Heart right ventricle (tissue), 16 donors: ENCODE results near the gene KCNE1. TPM values are rescaled to one million over a fixed set of nuclear protein-coding genes. Genes with fewer than 3 reads are reported as not detected.

Source experiments
- ATAC-seq, 8 donors: fragments of 200-7000 bp; cut with Tn5 transposase; one replicate each; pipeline ENCODE4 v1.9.1; 2020; ENCODE audit warnings: mild to moderate bottlenecking in 8 of 8, moderate library complexity in 8 of 8, moderate number of reproducible peaks in 1 of 8
- DNase-seq, 2 donors: peaks; one replicate each; pipeline ENCODE4 v3.0.0-alpha.2; 2020
- H3K27ac ChIP-seq, 10 donors: fragments of 200-600 bp; sonication (generic) in 2 of 10; one replicate each; pipeline versions ENCODE4 v1.5.0 to v1.8.0; 2020 to 2022; ENCODE audit warnings: mild to moderate bottlenecking in 3 of 10
- H3K27me3 ChIP-seq, 7 donors: fragments of 200-600 bp; one replicate each; pipeline ENCODE4 v1.8.0; 2021 to 2022; ENCODE audit warnings: mild to moderate bottlenecking in 2 of 7
- H3K36me3 ChIP-seq, 9 donors: fragments of 200-600 bp; sonication (generic) in 1 of 9; one replicate each; pipeline versions ENCODE4 v1.5.0 to v1.8.0; 2020 to 2022; ENCODE audit warnings: mild to moderate bottlenecking in 2 of 9
- H3K4me1 ChIP-seq, 9 donors: fragments of 200-600 bp; sonication (generic) in 1 of 9; one replicate each; pipeline versions ENCODE4 v1.5.0 to v1.8.0; 2020 to 2022; ENCODE audit warnings: mild to moderate bottlenecking in 4 of 9
- H3K4me3 ChIP-seq, 10 donors: fragments of 200-600 bp; sonication (generic) in 2 of 10; one replicate each; pipeline versions ENCODE4 v1.5.0 to v1.8.0; 2020 to 2022; ENCODE audit warnings: mild to moderate bottlenecking in 7 of 10, moderate library complexity in 2 of 10
- H3K9me3 ChIP-seq, 11 donors: fragments of 200-600 bp in 10 of 11; sonication (generic) in 2 of 11; one replicate each; pipeline versions ENCODE4 v1.5.0 to v1.8.0; 2013 to 2022; ENCODE audit warnings: mild to moderate bottlenecking in 2 of 11, control low read depth in 1 of 11, moderate library complexity in 1 of 11
- WGBS, 2 donors: extraction: QIAGEN DNeasy Blood & Tissue Kit; methylation state at CpG; one replicate each; pipeline ENCODE4 v1.1.7; 2013; ENCODE audit warnings: inconsistent platforms in 1 of 2; 5-methylcytosine and 5-hydroxymethylcytosine counted together
- intact Hi-C, 10 donors: fragments of 100-400 bp; cut with DNase I; formaldehyde crosslinking; loops; one replicate each; pipeline versions ENCODE4 v1.11.1 to v1.14.2; 2022
- polyA plus RNA-seq, 2 donors: library from polyadenylated mRNA; stranded (reverse); fragments of 200-250 nt; gene quantifications; one replicate each; pipeline ENCODE4 v1.2.3, GENCODE V29; 2013
- total RNA-seq, 10 donors: library from RNA; stranded (reverse); fragmentation: NEBNext Ultra II Directional in 3 of 10; extraction: Animal tissue kit (Norgen Biotek cat#: 25700) in 3 of 10; gene quantifications; one replicate each; pipeline versions ENCODE4 v1.2.1 to v1.2.4, GENCODE V29; 2021 to 2023
- TF ChIP-seq, protein P1 (sequence below), 9 donors: fragments of 200-600 bp; sonication (generic) in 2 of 9; IDR thresholded peaks; one replicate each; pipeline versions ENCODE4 v1.5.0 to v1.8.0; 2021 to 2022; ENCODE audit warnings: antibody characterized with exemption in 9 of 9, mild to moderate bottlenecking in 5 of 9, moderate library complexity in 1 of 9
- donor health status: Arrhythmogenic right ventricular cardiomyopathy.
- donor health status: ischemic (EF 13 %, LVEDD 7.1; RV severe dilation, severe dysfunction).
- donor health status: healthy with polysubstance abuse.
- donor health status: DM: no; HTN: yes; CAD: no.
- donor health status: DM: no; HTN: no; CAD: no.
- donor health status: ischemic (EF 25% LVEDD 6.9; RV normal size, moderate dysfunction).
- donor health status: ischemic (EF 25% LVEDD 5.7; RV mildly dilated, moderate dysfunction).
- donor health status: healthy.
- donor health status: DM: yes; HTN: yes; CAD: no.
- donor health status: Ischemic cardiomyopathy.
- donor health status: ischemic (EF 35%, LVEDD 5.7; RV mildly dilated, moderate dysfunction).
- donor health status: nonischemic (EF 11% LVEDD 7.7; RV severe dilation, severe dysfunction).
- donor health status: DM: yes; HTN: yes; CAD: no.
- donor health status: PGD.
- donor health status: ischemic (EF 29% LVEDD 5.4; RV normal size, mild dysfunction).
- donor health status: nonischemic (EF 23%, LVEDD 6.1; RV moderate dilation, normal function).

Gene KCNE1
- total and polyA plus RNA-seq, 12 donors: 0.75 to 15.5 (median 7.3) TPM

DNA sequence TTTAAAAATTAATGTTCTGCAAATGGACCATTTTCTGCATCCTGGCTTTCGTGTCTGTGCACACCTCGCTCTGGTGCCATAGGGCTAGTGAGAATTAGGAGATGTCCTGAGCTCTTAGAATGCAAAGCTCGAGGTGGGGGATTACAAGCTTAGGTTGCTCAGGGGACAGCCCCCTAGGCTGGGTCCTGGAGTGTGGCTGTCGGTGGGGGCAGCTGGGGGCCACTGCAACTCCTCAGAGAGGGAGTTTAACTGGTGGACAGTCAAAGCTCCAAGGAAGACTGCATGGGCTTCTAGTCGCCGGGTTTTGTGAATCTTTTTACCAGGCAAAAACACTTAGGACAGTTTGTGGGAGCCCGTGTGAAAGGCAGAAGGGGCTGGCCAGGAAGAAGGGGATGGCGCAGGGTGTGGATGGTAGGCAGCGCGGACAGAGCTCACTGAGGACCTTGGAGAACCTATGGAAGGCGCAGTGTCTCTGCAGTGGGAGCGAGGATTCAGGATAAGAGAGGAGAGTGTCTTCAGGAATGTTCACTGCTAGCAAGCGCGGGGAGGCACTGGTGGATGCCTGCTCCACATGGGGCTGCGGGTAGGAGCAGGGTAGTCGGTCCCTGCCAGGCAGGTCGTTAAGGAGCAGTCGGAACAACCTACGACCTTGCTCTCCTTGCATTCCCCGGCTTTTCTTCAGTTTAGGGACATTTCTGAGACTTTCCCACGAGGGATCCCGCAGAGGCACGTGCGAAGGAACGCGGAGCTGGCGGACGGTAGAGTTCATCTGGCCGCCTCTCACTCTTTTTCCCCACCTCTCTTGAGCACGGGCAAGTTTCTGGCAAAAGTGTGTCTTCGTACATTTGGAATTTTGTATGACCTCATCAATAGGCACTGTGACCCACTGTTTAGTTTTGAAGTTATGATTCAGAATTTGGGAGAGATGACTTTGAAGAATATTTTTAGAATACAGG, 12.9 kb upstream of the KCNE1 start:
- ATAC-seq: peak in 5 of 8 donors; percentile 17 to 42 (median 25)
- 35 to 36% methylated on average over 31 of the region's 31 CpGs for WGBS, 2 donors
- Histone ChIP-seq H3K36me3 (peaks cover 0 to 39% (median 10%) of the 10 kb centered on the region in 9 donors), H3K27ac (peak overlapping the region in 9 of 10 donors; percentile 9 to 97 (median 93)), H3K9me3 (peaks cover 0 to 12% (median 0%) of the 10 kb centered on the region in 11 donors), H3K4me3 (peak overlapping the region in 9 of 10 donors; percentile 27 to 63 (median 57)), H3K4me1 (peaks cover 7 to 84% (median 55%) of the 10 kb centered on the region in 9 donors), H3K27me3 (no peaks in the 10 kb centered on the region)
- TF ChIP-seq, protein P1, sequence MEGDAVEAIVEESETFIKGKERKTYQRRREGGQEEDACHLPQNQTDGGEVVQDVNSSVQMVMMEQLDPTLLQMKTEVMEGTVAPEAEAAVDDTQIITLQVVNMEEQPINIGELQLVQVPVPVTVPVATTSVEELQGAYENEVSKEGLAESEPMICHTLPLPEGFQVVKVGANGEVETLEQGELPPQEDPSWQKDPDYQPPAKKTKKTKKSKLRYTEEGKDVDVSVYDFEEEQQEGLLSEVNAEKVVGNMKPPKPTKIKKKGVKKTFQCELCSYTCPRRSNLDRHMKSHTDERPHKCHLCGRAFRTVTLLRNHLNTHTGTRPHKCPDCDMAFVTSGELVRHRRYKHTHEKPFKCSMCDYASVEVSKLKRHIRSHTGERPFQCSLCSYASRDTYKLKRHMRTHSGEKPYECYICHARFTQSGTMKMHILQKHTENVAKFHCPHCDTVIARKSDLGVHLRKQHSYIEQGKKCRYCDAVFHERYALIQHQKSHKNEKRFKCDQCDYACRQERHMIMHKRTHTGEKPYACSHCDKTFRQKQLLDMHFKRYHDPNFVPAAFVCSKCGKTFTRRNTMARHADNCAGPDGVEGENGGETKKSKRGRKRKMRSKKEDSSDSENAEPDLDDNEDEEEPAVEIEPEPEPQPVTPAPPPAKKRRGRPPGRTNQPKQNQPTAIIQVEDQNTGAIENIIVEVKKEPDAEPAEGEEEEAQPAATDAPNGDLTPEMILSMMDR (IDR thresholded peaks at IDR 0.05): no peak
- intact Hi-C loops: loop anchor here in 6 of 10 donors (5.0 kb wide), 4 partner anchors 52 to 77 kb away; no protein-coding TSS in a partner anchor
- no peak for DNase-seq

DNA sequence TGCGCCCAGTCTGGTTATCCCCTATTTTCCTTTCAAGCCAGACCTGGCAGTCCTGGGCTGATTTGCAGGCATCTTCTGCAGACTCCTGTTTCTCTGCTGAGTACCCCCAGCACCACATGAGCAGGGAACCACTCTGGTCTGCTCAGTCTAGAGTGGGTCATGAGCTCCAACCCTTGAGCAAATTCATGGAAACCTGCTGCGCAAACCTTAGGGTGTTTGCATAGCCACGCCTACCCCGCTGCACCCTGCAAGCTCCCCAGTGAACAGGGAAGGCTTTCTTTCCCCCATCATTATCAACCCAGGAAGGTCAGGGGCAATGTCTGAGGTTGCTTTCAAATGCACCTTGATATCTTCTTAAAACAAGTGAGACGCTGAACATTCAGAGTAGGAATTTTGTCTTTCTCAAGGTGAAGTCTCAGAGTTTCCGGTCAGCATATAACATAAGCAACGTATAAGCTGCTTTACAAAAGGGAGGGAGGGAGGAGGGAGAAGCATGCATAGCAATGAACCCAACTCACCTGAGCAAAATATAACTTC, 11.1 kb upstream of the KCNE1 start:
- peaks cover 7 to 93% (median 55%) of the 10 kb centered on the region in 9 donors for H3K4me1 ChIP-seq
- intact Hi-C loops: loop anchor here in 4 of 10 donors (5.0 kb wide), 2 partner anchors 69 to 79 kb away; no protein-coding TSS in a partner anchor
- ATAC-seq (no peak), DNase-seq (no peak)
- peaks cover 0 to 6% (median 0%) of the 10 kb centered on the region in 11 donors for H3K9me3 ChIP-seq
- no peaks in the 10 kb centered on the region for H3K27me3 ChIP-seq
- peak overlapping the region in 4 of 10 donors; percentile 37 to 84 (median 47) for H3K27ac ChIP-seq
- 96% methylated on average over 7 of the region's 7 CpGs for WGBS, 2 donors
- TF ChIP-seq, protein P1 (IDR thresholded peaks at IDR 0.05): no peak
- peaks cover 0 to 58% (median 16%) of the 10 kb centered on the region in 9 donors for H3K36me3 ChIP-seq
- no peak overlapping the region for H3K4me3 ChIP-seq

GRCh38 chr21:34522284-34522683, 10.3 kb upstream of the KCNE1 start:
- Histone ChIP-seq H3K4me3 (no peak overlapping the region), H3K27ac (peak overlapping the region in 6 of 10 donors; percentile 37 to 84 (median 44)), H3K4me1 (peaks cover 7 to 93% (median 50%) of the 10 kb centered on the region in 9 donors), H3K27me3 (no peaks in the 10 kb centered on the region), H3K36me3 (peaks cover 0 to 66% (median 16%) of the 10 kb centered on the region in 9 donors), H3K9me3 (no peaks in the 10 kb centered on the region)
- TF ChIP-seq, protein P1 (IDR thresholded peaks at IDR 0.05): no peak
- 68 to 75% methylated on average over 6 of the region's 6 CpGs for WGBS, 2 donors
- DNase-seq (no peak), ATAC-seq (no peak)
- intact Hi-C loops: loop anchor here in 4 of 10 donors (5.0 kb wide), 2 partner anchors 70 to 80 kb away; no protein-coding TSS in a partner anchor

GRCh38 chr21:34521561-34521960, 9.6 kb upstream of the KCNE1 start:
- WGBS, 2 donors: 97 to 99% methylated on average over 7 of the region's 7 CpGs
- intact Hi-C loops: loop anchor here in 4 of 10 donors (5.0 kb wide), 2 partner anchors 71 to 81 kb away; no protein-coding TSS in a partner anchor
- H3K4me1 ChIP-seq: peaks cover 7 to 88% (median 45%) of the 10 kb centered on the region in 9 donors

More at GRCh38 chr21:34521561-34521960, 9.6 kb upstream of the KCNE1 start:
- ATAC-seq (no peak), DNase-seq (no peak)
- H3K4me3 ChIP-seq: no peak overlapping the region
- H3K27me3 ChIP-seq: no peaks in the 10 kb centered on the region
- no peaks in the 10 kb centered on the region for H3K9me3 ChIP-seq
- TF ChIP-seq, protein P1 (IDR thresholded peaks at IDR 0.05): no peak
- H3K27ac ChIP-seq: peak overlapping the region in 4 of 10 donors; percentile 37 to 84 (median 44)
- H3K36me3 ChIP-seq: peaks cover 0 to 73% (median 16%) of the 10 kb centered on the region in 9 donors
